Measurements from ENCODE around the gene NPDC1. TPM values are rescaled to one million over a fixed set of nuclear protein-coding genes. Genes with fewer than 3 reads are reported as not detected.

The NPDC1 gene
- total and polyA plus RNA-seq, 4 donors, result 2.7 to 14.5 (median 7.3) TPM

- Histone ChIP-seq H3K27ac (ENCODE audit: low read depth in 1 of 2, low read length in 2 of 2) (peak overlapping the region; percentile 25 to 53), H3K4me1 (ENCODE audit: control insufficient read depth in 4 of 4, insufficient read depth in 4 of 4, low read length in 3 of 4) (peaks cover 28 to 51% (median 35%) of the 10 kb centered on the region in 4 donors), H3K4me3 (ENCODE audit: low read depth in 1 of 3, low read length in 3 of 3) (peak overlapping the region in 1 of 3 donors; percentile 72), H3K9ac (ENCODE audit: low read depth in 1 of 2, low read length in 2 of 2) (no peak overlapping the region), H3K9me3 (ENCODE audit: control insufficient read depth in 4 of 4, low read length in 3 of 4) (no peaks in the 10 kb centered on the region), H3K36me3 (ENCODE audit: control insufficient read depth in 4 of 4, insufficient read depth in 3 of 4, low read depth in 1 of 4, low read length in 3 of 4) (no peaks in the 10 kb centered on the region), H3K27me3 (ENCODE audit: control insufficient read depth in 4 of 4, insufficient read depth in 4 of 4, low read length in 3 of 4) (no peaks in the 10 kb centered on the region)
- peak; percentile 88 for DNase-seq (ENCODE audit: low spot score)
- TF ChIP-seq FOXA2 (IDR thresholded peaks at IDR 0.05), result no peak
- no peak for TF ChIP-seq TAF1 (conservative IDR thresholded peaks at IDR 0.05)
- TF ChIP-seq RAD21 (IDR thresholded peaks at IDR 0.05), result peak; percentile 41 to 77
- no peak for TF ChIP-seq EGR1 (IDR thresholded peaks at IDR 0.05; ENCODE audit: low read depth in 2 of 2)
- TF ChIP-seq RXRA (IDR thresholded peaks at IDR 0.05), result no peak
- TF ChIP-seq MAX (IDR thresholded peaks at IDR 0.05), result no peak
- no peak for TF ChIP-seq HNF4A (conservative IDR thresholded peaks at IDR 0.05)
- no peak for TF ChIP-seq REST (IDR thresholded peaks at IDR 0.05)
- peak; percentile 60 for TF ChIP-seq NR2F2 (IDR thresholded peaks at IDR 0.05)
- TF ChIP-seq ATF3 (IDR thresholded peaks at IDR 0.05), result no peak
- peak; percentile 9 for TF ChIP-seq SP1 (IDR thresholded peaks at IDR 0.05)
- no peak for TF ChIP-seq HNF4G (IDR thresholded peaks at IDR 0.05)
- TF ChIP-seq ZBTB33 (IDR thresholded peaks at IDR 0.05), result no peak
- TF ChIP-seq CTCF (IDR thresholded peaks at IDR 0.05; ENCODE audit: low read depth, low read length, missing input control), result peak; percentile 80
- WGBS, result 31% methylated on average over 19 of the region's 19 CpGs
These were observed 16.7 kb downstream of the NPDC1 start for GRCh38 chr9:137029058-137029936.
